Hepatocyte (in vitro differentiated cells): ENCODE data around the gene ECSIT. TPM values are rescaled to one million over a fixed set of nuclear protein-coding genes. Genes with fewer than 3 reads are reported as not detected.
A peak's percentile ranks its signal among the peaks of the same experiment; 100 is the strongest.
"Not testable (repeated sequence)": the region's sequence is repeated elsewhere in the genome, so short reads cannot be mapped to it uniquely, and the experiment has no call there.

Source experiments
- DNase-seq: peaks from one replicate; pipeline ENCODE4 v3.0.0-alpha.2; 2016; ENCODE audit warnings: low spot score
- H2AFZ ChIP-seq: fragments of 200-600 bp; sonication (generic); 2 replicates; pipeline ENCODE4 v1.6.0; 2016; ENCODE audit warnings: antibody characterized with exemption, mild to moderate bottlenecking
- H3K27ac ChIP-seq: fragments of 200-600 bp; sonication (generic); 2 replicates; pipeline ENCODE4 v1.5.1; 2016; ENCODE audit warnings: mild to moderate bottlenecking
- H3K27me3 ChIP-seq: fragments of 200-600 bp; sonication (generic); 2 replicates; pipeline ENCODE4 v1.6.1; 2016
- H3K36me3 ChIP-seq: fragments of 200-600 bp; sonication (generic); replicated peaks from 2 replicates; pipeline ENCODE4 v1.5.1; 2016; ENCODE audit warnings: low read depth; ENCODE audit not compliant: insufficient read depth
- H3K4me1 ChIP-seq: fragments of 200-600 bp; sonication (generic); 2 replicates; pipeline ENCODE4 v1.5.1; 2016; ENCODE audit warnings: mild to moderate bottlenecking, moderate library complexity; ENCODE audit not compliant: insufficient read depth
- H3K4me2 ChIP-seq: fragments of 200-600 bp; sonication (generic); 2 replicates; pipeline ENCODE4 v1.6.0; 2016
- H3K4me3 ChIP-seq: fragments of 200-600 bp; sonication (generic); 2 replicates; pipeline ENCODE4 v1.5.1; 2016; ENCODE audit warnings: mild to moderate bottlenecking
- H3K79me2 ChIP-seq: fragments of 200-600 bp; sonication (generic); 2 replicates; pipeline ENCODE4 v1.6.0; 2017; ENCODE audit warnings: mild to moderate bottlenecking
- H3K9me2 ChIP-seq: fragments of 200-600 bp; sonication (generic); replicated peaks from 2 replicates; pipeline ENCODE4 v1.6.0; 2017; ENCODE audit warnings: mild to moderate bottlenecking; ENCODE audit not compliant: insufficient read depth
- H3K9me3 ChIP-seq: fragments of 200-600 bp; sonication (generic); 2 replicates; pipeline ENCODE4 v1.5.1; 2016; ENCODE audit warnings: low read depth, mild to moderate bottlenecking
- H4K20me1 ChIP-seq: fragments of 200-600 bp; sonication (generic); 2 replicates; pipeline ENCODE4 v1.6.0; 2016; ENCODE audit warnings: mild to moderate bottlenecking; ENCODE audit not compliant: insufficient read depth, poor library complexity, severe bottlenecking
- EZH2 ChIP-seq: fragments of 200-600 bp; sonication (generic); IDR thresholded peaks from 2 replicates; pipeline ENCODE4 v1.6.1; 2016; ENCODE audit warnings: antibody characterized with exemption, mild to moderate bottlenecking, borderline replicate concordance
- EZH2phosphoT487 ChIP-seq: fragments of 200-600 bp; sonication (generic); IDR thresholded peaks from one replicate; pipeline ENCODE4 v1.6.1; 2018; ENCODE audit warnings: antibody characterized with exemption, mild to moderate bottlenecking, low read depth, moderate library complexity; ENCODE audit not compliant: unreplicated experiment, severe bottlenecking
- WGBS: methylation state at CpG from one replicate; pipeline ENCODE4 v1.1.6; 2016; ENCODE audit warnings: low lambda C conversion rate; ENCODE audit errors: missing lambda C conversion rate; 5-methylcytosine and 5-hydroxymethylcytosine counted together
- polyA plus RNA-seq: library from polyadenylated mRNA; unstranded; fragments of >200 nt; fragmentation: Nextera tagmentation; extraction: Ambion mirVana; gene quantifications from 2 replicates; pipeline ENCODE4 v1.2.1, GENCODE V29; 2016
- total RNA-seq: library from RNA; depleted of rRNA; stranded (reverse); fragments of >200 nt; gene quantifications from 2 replicates; pipeline ENCODE4 v1.2.3, GENCODE V29; 2014
- TF ChIP-seq, protein P1 (sequence below): fragments of 200-600 bp; sonication (generic); IDR thresholded peaks from 2 replicates; pipeline ENCODE4 v1.5.1; 2016; ENCODE audit warnings: antibody characterized with exemption, mild to moderate bottlenecking; ENCODE audit not compliant: poor library complexity

ECSIT gene
- total and polyA plus RNA-seq, 2 experiments from 2014 or later = 23.2 to 32.5 TPM

- H3K4me2 ChIP-seq = no peak overlapping the region
- DNase-seq = no peak
- WGBS = 70% methylated on average over 4 of the region's 4 CpGs
- H3K27ac ChIP-seq = no peak overlapping the region
- H3K27me3 ChIP-seq = no peaks in the 10 kb centered on the region
- H4K20me1 ChIP-seq = no peaks in the 10 kb centered on the region
- no peaks in the 10 kb centered on the region for H3K4me1 ChIP-seq
- no peaks in the 10 kb centered on the region for H3K79me2 ChIP-seq
- H3K36me3 ChIP-seq = no peaks in the 10 kb centered on the region
- H3K9me2 ChIP-seq = no peaks in the 10 kb centered on the region
- H3K9me3 ChIP-seq = no peaks in the 10 kb centered on the region
- H2AFZ ChIP-seq = no peak overlapping the region
- no peak overlapping the region for H3K4me3 ChIP-seq
- TF ChIP-seq, protein P1, sequence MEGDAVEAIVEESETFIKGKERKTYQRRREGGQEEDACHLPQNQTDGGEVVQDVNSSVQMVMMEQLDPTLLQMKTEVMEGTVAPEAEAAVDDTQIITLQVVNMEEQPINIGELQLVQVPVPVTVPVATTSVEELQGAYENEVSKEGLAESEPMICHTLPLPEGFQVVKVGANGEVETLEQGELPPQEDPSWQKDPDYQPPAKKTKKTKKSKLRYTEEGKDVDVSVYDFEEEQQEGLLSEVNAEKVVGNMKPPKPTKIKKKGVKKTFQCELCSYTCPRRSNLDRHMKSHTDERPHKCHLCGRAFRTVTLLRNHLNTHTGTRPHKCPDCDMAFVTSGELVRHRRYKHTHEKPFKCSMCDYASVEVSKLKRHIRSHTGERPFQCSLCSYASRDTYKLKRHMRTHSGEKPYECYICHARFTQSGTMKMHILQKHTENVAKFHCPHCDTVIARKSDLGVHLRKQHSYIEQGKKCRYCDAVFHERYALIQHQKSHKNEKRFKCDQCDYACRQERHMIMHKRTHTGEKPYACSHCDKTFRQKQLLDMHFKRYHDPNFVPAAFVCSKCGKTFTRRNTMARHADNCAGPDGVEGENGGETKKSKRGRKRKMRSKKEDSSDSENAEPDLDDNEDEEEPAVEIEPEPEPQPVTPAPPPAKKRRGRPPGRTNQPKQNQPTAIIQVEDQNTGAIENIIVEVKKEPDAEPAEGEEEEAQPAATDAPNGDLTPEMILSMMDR = peak; percentile 21
- no peak for TF ChIP-seq EZH2
- TF ChIP-seq EZH2phosphoT487 = no peak
Measured at GRCh38 chr19:11460207-11460606, 68.7 kb downstream of the ECSIT start.

DNA sequence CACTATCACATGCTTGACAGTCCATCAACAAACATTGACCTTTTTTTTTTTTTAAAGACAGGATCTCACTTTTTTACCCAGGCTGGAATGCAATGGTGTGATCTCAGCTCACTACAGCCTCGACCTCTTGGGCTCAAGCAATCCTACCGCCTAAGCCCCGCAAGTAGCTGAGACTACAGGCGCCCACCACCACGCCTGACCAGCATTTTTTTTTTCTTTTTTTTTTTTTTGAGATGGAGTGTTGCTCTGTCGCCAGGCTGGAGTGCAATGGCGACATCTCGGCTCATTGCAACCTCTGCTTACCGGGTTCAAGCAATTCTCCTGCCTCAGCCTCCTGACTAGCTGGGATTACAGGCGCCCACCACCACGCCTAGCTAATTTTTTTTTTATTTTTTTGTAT lies 70.0 kb downstream of the ECSIT start:
- DNase-seq, H3K4me1 ChIP-seq, H3K79me2 ChIP-seq, H3K27me3 ChIP-seq, H2AFZ ChIP-seq, H3K27ac ChIP-seq, H3K9me3 ChIP-seq, H3K4me2 ChIP-seq, H3K9me2 ChIP-seq, H4K20me1 ChIP-seq, H3K36me3 ChIP-seq, H3K4me3 ChIP-seq: not testable (repeated sequence)
- WGBS = 84% methylated on average over 11 of the region's 11 CpGs

DNA sequence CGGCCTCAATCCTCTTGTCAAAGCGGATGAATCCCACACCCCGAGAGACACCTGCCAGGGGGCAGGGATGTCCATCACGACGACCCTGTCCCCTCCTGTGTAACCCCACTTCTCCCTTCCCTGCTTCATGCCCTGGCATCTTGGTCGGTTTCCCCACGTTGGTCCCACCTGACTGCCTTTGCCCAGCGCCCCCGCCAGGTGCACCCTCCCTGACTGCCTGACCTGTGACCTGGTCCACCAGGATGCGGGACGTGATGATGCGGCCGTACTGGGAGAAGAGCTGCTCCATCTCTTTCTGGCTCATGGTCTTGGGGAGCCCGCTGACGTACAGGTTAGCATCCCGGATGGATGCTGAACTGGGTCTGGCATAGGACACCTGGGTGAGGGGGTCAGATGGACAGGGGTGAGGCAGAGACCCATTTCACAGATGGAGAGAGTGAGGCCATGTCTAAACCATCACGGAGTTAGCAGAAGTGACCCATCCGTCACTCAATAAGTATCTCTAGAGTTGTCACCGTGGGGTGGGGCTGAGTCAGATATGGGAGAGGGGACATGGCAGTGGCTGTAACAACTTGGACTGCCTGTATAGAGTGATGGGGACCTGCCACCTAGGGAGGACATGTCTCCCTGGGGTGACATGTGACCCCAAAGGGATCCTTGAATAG lies 70.6 kb downstream of the ECSIT start:
- no peaks in the 10 kb centered on the region for H3K4me1 ChIP-seq
- H3K27ac ChIP-seq = no peak overlapping the region
- H4K20me1 ChIP-seq = no peaks in the 10 kb centered on the region
- H3K36me3 ChIP-seq = no peaks in the 10 kb centered on the region
- H3K27me3 ChIP-seq = no peaks in the 10 kb centered on the region
- TF ChIP-seq, protein P1 = no peak
- TF ChIP-seq EZH2 (no peak), EZH2phosphoT487 (no peak)
- H3K79me2 ChIP-seq = no peaks in the 10 kb centered on the region
- H3K4me2 ChIP-seq = no peak overlapping the region
- no peak overlapping the region for H3K4me3 ChIP-seq
- DNase-seq = no peak
- H3K9me2 ChIP-seq = no peaks in the 10 kb centered on the region
- H3K9me3 ChIP-seq = no peaks in the 10 kb centered on the region
- 95% methylated on average over 19 of the region's 19 CpGs for WGBS
- H2AFZ ChIP-seq = no peak overlapping the region

- Histone ChIP-seq H3K36me3 (no peaks in the 10 kb centered on the region), H3K27ac (no peak overlapping the region), H3K27me3 (no peaks in the 10 kb centered on the region), H3K9me2 (no peaks in the 10 kb centered on the region), H3K4me1 (no peaks in the 10 kb centered on the region), H2AFZ (no peak overlapping the region), H3K4me3 (no peak overlapping the region), H3K9me3 (no peaks in the 10 kb centered on the region), H3K79me2 (no peaks in the 10 kb centered on the region), H4K20me1 (no peaks in the 10 kb centered on the region), H3K4me2 (no peak overlapping the region)
- 94% methylated on average over 20 of the region's 20 CpGs for WGBS
- no peak for TF ChIP-seq EZH2
- TF ChIP-seq, protein P1 = no peak
- no peak for TF ChIP-seq EZH2phosphoT487
- DNase-seq = no peak
Measured at GRCh38 chr19:11457831-11458230, 71.1 kb downstream of the ECSIT start.
